GM20000 (cell line): ENCODE data around the gene ZNRD2.

ENCODE experiments used
- DNase-seq: peaks from one replicate; pipeline ENCODE4 v3.0.0; 2012; ENCODE audit warnings: low spot score
- TF ChIP-seq, protein P1 (sequence below): IDR thresholded peaks from 2 replicates; pipeline ENCODE4 v1.5.1; 2012; ENCODE audit warnings: mild to moderate bottlenecking, control low read depth; ENCODE audit errors: extremely low read depth, missing control alignments

The ZNRD2 gene

DNA sequence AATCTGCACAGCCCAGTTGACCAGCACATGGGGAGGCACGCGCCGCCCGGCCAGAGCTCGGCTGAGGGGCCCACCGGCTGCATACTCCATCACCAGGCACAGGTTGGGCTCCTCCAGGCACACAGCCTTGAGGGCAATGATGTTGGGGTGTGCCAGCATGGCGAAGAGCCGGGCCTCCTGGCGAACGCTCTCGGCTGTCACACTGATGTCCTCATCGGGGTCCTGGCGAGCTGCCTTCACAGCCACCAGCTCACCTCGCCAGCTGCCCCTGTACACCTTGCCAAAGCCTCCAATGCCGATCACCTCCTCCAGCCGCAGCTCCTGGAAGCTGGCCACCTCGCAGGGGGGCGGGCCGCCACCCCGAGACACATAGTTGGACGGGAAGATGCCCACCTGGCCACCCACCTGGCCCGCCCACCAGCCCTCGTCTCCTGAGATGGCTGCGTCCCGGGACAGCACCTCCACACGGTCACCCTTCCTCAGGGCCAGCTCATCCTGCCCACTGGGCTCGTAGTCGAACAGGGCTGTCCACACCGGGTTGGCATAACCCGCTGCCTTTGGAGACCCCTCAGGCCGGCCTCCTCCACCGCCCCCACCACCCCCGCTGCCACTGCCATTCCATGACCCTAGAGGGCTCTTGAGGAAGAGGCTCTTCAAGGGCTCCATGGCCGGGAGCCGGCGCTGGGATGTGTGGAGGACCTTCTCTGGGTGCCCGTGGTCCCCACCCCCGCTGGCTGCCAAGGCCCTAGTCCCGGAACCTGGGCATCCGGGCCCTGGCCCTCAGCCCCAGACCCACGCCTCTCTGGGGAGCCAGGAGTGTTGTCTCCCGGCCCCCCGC, 43.0 kb downstream of the ZNRD2 start:
- no peak for DNase-seq
- TF ChIP-seq, protein P1, sequence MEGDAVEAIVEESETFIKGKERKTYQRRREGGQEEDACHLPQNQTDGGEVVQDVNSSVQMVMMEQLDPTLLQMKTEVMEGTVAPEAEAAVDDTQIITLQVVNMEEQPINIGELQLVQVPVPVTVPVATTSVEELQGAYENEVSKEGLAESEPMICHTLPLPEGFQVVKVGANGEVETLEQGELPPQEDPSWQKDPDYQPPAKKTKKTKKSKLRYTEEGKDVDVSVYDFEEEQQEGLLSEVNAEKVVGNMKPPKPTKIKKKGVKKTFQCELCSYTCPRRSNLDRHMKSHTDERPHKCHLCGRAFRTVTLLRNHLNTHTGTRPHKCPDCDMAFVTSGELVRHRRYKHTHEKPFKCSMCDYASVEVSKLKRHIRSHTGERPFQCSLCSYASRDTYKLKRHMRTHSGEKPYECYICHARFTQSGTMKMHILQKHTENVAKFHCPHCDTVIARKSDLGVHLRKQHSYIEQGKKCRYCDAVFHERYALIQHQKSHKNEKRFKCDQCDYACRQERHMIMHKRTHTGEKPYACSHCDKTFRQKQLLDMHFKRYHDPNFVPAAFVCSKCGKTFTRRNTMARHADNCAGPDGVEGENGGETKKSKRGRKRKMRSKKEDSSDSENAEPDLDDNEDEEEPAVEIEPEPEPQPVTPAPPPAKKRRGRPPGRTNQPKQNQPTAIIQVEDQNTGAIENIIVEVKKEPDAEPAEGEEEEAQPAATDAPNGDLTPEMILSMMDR: no peak

DNA sequence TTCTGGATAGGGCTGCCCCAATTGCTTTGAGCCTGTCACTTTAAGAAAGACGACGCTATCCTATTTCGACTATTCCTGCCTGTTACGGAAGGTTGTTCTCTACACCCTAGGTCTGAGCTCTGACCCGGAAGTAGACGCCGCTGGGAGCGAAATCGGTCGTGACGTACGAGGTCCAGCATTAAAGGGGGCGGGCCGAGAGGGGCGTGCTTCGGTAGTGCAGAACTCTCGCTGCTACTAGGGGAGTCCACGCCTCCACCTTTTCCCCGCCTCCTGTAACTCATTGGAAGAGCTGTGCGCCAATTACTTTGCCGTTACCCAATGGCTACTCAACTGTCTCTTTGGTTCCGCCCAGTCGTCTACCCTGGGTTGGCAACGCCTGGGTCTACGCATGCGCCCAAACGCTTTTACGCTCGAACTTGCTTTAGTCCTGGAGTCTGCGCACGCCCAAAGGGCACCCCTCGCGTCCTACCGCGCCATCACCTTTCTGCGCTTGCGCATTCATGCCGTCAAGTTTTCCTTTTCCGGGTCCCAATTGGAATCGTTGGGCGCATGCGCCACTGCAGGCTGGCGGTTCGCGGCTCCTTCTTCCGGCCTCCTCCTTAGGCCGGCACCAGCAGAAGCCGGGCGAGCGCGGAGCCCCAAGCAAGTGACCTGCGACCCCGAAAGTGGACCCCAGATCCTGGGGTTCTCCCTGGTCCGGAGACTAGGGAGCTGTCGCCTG, 45.1 kb downstream of the ZNRD2 start, which contains the start of gene PCNX3:
Gene PCNX3, plus strand, starts transcription at position 548 of the 721 bp plus-strand sequence. CDS start 536 bp downstream, outside the sequence.
- TF ChIP-seq, protein P1: no peak
- DNase-seq: peak; percentile 100

DNA sequence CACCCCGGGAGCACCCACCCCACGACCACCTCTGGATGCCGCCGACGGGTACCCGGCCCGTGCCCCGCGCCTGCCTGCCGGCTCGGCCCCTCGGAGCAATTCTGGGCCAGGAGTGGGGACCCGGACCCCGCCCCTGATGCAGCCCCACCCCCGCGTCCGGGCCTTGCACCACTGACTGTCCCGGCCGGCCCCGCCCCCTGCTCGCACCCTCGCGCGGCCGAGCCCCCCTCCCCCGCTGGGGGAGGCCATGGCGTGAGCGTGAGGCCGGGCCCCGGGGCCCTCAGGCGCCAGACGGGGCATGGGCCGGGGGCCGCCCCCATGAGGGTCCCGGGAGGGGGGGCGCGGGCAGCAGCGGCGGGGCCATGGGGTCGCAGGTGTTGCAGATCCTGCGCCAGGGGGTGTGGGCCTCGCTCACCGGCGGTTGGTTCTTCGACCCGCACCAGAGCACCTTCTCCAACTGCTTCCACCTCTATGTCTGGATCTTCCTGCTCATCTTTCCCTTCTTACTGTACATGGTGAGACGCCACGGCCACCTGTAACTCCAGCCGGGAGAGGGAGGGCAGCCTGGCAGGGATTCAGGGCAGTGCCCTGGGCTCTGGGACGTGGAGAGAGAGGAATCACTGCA, 45.8 kb downstream of the ZNRD2 start:
- TF ChIP-seq, protein P1: no peak
- peak; percentile 87 for DNase-seq

DNA sequence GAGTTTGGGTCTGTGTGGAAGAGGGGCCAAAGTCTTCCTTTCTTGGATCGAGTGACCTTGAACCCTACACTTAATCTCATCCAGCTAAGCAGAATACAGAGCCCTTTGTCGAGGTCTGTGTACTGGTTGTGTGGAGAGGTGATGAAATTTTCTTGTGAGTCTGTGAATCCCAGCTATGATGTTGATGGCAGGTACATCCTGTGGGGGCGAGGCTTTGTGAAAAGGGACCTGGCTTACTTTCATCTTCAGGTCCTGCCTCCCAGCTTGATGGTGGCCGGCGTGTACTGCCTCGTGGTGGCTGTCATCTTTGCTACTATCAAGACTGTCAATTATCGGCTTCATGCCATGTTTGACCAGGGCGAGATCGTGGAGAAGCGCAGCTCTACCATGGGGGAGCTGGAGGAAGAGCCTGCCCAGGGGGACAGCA, 46.3 kb downstream of the ZNRD2 start:
- TF ChIP-seq, protein P1: no peak
- DNase-seq: no peak

DNA sequence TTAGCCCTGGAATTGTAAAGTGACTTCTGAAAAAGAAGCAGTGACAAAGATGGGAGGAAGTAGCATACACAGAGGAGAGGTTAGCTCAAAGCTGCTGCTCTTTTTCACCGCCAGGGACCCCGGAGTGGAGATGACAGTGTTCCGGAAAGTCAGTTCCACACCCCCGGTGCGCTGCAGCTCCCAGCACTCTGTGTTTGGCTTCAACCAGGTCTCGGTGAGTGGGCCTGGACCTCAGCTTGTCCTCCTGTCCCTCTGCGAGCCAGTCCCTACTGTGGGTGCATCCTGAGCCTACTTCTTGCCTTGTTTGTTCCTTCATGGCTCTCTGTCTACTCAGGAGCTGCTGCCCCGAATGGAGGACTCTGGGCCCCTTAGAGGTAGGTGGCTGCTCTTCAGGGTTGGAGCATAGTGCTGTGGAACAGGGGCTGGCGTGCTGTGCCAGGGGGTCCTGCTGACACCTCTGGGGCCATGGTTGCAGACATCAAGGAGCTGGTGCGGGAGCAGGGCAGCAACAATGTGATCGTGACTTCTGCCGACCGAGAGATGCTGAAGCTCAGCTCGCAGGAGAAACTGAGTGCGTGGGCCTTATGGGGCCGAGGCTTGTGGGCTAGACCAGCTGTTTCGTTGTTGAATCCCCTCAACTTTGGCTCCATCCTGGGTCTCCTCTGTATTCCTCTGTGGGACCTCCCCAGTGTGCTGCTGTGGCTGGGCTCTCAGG, 47.0 kb downstream of the ZNRD2 start:
- no peak for DNase-seq
- TF ChIP-seq, protein P1: no peak

DNA sequence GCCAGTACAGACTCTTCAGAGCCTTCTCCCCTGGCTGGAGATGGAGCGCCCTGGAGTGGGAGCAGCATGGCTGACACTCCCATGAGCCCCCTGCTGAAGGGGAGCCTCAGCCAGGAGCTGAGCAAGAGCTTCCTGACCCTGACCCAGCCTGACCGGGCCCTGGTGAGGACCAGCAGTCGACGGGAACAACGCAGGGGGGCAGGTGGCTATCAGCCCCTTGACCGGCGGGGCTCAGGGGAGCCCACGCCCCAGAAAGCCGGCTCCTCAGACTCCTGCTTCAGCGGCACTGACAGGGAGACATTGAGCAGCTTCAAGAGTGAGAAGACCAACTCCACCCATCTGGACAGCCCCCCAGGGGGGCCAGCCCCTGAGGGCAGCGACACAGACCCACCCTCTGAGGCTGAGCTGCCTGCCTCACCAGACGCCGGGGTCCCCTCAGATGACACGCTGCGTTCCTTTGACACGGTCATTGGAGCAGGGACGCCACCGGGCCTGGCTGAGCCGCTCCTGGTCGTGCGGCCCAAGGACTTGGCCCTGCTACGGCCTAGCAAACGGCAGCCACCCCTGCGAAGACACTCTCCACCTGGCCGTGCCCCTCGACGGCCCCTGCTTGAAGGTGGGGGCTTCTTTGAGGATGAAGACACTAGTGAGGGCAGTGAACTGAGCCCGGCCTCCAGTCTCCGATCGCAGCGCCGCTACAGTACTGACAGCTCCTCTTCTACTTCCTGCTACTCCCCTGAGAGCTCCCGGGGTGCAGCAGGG, 47.9 kb downstream of the ZNRD2 start:
- no peak for DNase-seq
- TF ChIP-seq, protein P1: no peak
